IPS-11a (cell line): ENCODE results near the gene LRRC7.

Experiments
- H3K4me3 ChIP-seq: one replicate; pipeline ENCODE4 v1.5.1; 2013; ENCODE audit warnings: low read depth, low read length, control low read depth

LRRC7 gene

DNA sequence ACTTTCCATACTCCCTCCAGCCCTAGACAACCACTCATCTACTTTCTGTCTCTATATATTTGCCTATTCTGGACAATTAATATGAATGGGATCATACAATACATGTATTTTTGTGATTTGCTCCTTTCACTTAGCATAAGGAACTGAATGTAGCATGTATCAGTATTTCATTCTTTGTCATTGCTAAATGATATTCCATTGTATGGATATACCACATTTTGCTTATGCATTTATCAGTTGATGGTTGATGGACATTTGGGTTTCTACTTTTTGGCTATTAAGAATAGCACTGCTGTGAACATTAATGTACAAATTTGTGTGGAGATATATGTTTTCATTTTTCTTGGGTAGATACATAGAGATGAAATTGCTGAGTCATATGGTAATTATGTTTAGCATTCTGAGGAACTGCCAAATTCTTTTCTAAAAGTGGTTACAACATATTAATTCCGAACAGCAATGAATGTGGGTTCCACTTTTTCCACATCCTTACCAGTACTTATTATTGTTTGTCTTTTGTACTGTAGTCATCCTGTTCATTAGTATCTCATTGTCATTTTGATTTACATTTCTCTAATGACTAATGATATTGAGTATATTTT is 516.7 kb downstream of the LRRC7 start:
- no peak overlapping the region for H3K4me3 ChIP-seq

DNA sequence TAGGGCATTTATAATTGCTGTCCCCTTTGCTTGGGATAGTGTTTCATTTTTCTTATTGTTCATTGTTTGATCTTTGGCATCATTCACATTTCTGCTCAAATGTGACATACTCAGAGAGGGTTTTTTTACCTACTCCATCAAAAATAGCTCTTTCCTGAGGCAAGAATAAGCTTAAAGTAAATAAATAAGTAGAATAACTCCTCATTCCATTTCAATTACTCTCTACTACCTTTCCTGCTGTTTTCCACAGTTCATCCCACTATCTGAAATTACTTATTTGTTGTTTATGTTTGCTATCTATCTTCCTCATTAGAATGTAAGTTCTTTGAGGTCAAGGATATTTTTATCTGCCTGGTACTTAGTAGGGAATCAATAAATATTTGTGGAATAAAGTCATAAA is 517.8 kb downstream of the LRRC7 start:
- no peak overlapping the region for H3K4me3 ChIP-seq

DNA sequence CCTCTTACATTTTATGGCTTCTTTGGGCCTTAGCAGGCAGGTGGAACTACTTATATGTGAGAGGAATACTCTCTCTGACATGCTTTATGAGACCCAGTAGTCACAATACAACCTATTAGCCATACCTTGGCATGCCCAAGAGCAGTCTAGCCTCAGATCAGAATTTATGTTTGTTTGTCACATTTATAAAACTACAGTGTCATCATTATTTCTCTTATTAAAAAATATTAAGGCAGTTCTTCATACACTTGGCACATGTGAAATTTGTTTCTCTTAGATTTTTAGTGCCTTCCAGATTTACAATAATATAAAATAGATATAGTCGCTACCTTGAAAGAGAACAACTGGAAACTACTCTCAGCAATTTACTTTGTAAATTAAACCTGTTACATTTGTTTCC is 519.2 kb downstream of the LRRC7 start:
- no peak overlapping the region for H3K4me3 ChIP-seq

DNA sequence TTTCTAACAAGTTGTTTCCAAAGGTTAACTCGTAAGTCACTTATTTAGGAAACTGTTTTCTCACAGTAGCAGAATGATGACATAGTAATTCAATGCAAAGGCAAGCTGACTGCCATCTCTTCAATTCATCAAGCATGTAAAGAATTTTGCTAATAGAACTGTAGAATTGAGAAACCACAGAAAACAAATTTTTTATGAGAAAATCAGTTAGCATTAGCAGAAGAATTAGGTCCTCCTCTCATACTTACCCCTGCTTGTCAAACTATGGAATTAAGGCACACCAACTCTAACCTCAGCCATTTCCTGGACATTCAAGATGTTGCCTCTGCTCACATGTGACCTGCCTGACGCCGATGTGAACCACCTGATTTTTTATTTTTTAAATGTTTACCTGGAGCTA is 522.4 kb downstream of the LRRC7 start:
- no peak overlapping the region for H3K4me3 ChIP-seq

DNA sequence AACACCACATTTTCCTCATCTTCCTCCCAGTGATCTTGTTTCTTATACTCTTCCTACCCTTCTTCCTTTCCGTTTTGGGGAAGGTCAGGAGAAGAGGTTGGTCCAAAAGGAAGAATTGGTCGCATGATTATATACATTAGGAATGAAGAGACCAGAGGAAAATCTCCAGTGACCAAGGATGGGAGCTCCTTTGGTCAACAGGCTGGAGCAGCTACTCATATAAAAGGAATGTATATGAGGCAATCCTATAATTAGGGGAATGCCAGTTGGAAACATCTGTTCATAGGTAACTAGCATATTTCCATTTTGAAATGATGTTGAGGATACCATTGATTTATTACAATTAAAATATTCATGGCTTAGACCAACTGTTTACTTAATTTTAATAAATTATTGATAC is 523.2 kb downstream of the LRRC7 start:
- H3K4me3 ChIP-seq = no peak overlapping the region

DNA sequence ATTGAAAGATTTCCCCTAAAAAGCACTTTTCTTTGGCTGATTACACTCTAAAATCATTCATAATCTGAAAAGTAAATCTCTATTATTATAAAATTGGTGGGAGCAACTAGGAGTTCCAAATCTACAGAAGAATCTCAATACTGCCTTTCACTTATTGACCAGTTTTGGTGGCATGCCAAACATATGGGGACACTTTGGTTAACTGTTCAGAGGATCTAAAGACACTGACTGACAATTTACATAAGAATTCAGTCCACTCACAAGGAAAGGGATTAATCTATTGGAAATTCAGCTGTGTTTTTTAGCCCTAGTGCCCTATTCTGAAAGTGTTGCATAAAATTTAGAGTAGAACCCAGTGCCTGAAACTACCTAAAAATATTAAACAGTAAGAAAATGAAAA is 524.1 kb downstream of the LRRC7 start:
- H3K4me3 ChIP-seq = no peak overlapping the region

DNA sequence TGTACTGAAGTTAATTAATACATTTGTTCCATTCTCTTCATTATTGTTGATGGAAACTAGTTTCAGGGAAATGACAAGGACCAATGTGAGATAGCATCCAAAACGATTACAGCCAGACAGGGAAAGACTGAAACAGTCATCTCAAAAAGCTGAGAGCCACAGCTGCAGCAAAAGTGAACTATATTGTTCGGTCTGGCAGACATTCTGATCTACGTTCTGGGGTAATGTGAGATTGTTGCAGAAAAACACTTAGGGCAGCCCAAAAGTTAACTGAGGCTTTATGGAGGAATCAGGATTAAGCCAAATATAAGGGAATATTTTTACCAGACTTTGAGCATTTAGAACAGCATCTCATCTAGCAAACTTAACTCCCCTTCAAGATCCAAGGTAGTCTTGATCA is 524.8 kb downstream of the LRRC7 start:
- H3K4me3 ChIP-seq = no peak overlapping the region

DNA sequence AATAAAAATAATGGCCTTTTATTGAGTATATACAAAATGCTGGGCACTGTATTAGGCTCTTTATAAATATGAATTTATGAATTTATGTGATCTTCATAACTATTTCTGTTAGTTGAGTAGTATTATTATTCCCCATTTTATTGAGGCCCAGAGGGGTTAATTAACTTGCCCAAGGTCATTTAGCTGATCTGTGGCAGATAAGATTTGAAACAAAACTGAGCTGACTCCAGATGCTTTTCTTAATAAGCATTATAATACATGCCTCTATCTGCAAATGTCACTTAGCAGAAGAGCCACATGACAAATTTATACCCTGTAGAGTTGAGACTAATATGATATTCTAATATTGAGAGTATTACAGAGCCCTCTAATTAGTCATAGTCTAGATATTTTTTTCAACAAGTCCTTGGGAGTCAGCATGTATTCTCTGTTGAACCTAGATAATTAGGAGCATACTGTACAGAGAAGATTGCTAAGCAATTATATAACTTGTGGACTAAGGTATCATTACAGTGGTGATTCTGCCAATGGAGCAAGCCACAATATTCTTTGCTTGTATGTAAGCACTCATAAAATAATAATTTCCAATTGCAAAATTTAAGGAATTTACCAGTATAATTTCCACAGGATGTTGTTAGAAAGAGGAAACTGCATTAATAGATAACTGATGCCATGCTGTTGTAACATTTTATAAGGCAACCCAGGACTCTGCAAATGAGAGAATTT is 525.7 kb downstream of the LRRC7 start:
- no peak overlapping the region for H3K4me3 ChIP-seq

DNA sequence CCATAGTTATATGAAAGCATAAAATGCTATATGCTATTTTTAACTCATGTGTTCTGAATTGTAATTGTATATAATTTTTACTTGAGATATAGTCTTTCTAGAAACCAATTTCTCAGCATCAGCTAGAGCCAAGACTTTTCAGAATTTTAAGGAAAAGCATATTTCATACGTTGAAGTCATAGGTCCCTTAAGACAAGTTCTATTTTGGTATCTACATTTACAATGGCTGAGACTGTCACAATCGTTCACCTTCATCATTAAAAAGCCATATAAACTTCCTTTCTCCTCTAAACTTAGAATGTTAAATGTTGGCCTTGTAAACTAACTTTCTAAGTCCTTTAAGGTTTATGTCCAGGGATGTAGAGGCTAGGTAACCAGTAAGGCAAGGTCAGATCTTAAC is 533.5 kb downstream of the LRRC7 start:
- H3K4me3 ChIP-seq = no peak overlapping the region

DNA sequence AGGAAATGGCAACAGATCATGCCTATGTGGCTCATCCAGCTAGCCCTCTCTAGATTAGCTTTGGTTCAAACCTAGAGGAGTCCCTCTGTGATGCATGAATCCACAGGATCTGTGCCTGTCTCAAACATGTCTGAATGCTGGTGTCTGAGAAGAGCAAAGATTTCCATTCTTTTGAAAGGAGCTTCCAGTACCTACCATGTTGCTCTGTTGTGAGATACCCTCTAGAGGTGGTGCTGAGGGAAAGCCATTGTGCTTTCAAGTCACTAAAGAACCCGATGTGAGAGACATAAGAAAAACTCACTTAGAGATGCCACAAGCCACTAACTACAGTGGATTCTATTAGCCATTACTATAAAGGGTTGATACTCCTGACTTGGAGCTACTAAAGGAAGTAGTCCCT is 534.1 kb downstream of the LRRC7 start:
- no peak overlapping the region for H3K4me3 ChIP-seq

DNA sequence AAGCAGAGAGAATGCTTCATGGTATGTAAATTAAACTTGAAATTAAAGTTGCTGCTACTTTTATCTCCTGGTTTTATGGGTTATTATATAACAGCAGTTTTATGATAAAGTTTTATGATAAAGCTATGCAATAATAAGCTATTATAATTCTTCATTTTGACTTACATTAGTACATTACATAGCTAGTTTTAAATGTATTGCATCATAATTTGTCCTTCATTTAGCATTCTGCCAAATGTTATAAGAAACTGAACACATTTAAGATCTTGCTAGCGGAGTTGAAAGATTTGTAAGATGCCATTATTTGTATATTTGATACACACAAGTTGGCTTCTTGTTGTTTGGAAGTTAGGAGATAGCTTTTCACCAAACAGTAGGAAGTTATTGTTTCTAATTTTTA is 536.0 kb downstream of the LRRC7 start:
- no peak overlapping the region for H3K4me3 ChIP-seq

DNA sequence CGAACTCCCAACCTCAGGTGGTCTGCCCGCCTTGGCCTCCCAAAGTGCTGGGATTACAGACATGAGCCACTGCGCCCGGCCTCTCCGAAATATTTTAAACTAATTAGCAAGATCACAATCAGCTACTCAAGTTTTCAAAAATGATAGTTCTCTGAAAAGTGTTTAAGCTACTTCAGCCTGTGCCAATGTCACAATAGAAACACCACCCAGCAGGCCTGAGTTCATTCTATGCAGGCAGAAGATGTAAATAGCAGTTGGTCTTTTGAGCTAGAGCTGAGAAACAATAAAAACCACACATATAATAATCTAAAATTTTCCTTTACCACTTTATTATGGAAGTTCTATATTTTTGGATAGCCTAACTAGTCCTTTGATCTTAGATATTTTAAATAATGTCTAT is 541.5 kb downstream of the LRRC7 start:
- no peak overlapping the region for H3K4me3 ChIP-seq

DNA sequence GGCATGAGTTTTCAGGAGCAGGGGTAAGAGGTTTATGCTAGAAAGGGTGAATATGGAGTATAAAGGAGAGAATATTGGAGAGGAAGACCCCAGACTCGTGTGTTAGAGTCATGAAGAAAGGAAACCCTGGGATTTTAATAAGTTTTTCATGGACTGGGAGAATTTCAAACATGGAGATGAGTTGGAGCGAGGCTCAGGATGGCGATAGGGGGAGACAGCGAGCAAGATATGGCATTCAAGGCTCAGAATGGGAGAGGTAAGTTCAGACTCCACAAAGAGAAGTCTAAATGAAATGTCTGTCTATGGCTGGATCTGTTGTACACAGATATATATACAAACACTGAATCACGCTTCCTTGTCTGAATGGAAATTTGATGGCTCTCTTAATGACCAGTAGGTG is 545.1 kb downstream of the LRRC7 start:
- no peak overlapping the region for H3K4me3 ChIP-seq

DNA sequence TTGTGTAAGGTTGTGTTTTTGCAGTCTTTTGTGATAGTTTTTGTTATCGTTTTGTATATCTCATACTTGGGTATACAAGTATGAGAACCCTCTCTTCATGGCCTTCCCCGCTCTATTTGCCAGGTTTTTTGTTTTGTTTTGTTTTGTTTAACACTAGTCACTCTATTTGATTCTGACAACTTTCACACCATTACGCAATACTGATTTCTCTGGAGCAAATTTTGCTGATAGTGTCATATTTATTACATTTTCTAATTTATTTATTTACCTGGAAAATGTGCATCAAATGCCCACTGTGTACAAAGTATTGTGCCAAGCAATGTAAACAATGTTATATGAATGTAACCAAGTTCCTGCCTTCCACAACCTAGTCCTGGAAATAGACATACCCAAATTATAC is 547.6 kb downstream of the LRRC7 start:
- H3K4me3 ChIP-seq = no peak overlapping the region

DNA sequence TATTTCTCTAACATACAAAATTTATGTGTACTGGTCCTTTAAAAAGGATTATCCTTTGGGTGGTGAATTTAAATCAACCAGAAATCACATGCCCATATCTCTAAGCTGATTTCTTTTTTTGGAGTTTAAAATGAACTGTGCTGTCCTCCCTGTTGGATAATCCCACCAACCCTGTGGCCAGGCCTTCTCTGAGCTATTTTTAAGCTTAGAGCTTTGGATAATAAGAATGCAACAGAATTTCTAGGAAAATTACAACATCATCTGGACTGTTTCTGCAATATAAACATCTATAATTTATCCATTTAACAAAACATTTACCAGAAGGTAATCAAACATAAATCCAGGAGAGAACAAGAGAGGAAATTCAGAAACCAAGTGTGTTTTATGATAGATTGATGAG is 549.3 kb downstream of the LRRC7 start:
- H3K4me3 ChIP-seq = no peak overlapping the region

DNA sequence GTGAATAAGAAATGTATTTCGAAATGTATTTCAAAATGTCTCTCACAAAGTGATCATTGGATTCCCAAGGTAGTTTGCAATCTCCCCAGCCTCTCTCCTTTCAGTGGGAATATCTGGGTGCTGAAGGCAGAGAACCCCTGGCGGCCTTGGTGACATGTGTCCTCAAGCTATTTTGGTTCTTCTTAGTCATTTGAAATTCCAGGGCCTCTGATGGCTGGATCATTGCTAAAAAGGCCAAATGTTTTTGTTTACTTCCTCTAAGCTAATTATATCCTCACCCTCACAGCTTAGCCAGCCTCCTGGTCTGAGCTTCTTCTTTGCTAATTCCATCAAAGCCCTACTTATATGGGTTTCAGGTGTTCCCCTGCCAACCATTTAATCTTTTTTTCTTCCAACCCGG is 566.4 kb downstream of the LRRC7 start:
- no peak overlapping the region for H3K4me3 ChIP-seq

DNA sequence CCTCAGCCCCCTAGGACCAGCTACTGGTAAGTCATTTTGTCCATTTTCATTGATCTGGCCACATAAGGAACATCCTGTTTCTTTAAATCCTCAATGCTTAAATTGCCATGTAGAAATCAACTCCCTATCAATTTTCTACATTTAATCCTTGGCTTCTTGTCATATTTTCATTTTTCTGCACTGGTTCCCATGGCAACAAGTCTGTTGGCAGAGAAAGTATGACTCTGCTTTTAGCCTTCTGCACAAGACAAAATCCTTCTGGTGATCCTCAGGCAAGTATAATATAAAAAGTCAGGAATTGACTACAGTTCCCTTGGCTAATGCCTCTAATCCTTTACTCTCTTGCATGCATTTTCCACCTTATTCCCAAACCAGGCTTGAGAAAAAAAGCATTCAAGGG is 572.6 kb downstream of the LRRC7 start:
- no peak overlapping the region for H3K4me3 ChIP-seq

DNA sequence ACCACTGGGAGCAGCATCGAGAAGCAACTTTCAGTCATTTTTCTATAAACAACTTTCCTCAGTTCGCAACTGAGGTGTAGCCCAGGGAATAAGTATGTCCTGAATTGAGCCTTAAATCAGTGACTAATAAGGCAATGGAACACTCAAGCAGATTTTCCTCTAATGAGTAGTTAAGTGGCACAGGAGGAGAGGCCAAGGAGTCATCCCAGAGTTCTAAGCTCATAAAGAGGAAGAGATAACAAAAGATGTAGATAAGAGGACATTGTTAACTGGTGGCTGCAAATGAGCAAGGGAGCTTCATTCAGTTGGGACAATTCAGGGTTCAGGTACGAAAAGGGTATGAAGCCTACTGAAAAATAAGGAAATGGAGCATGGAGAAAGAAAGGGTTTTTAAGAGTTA is 573.2 kb downstream of the LRRC7 start:
- H3K4me3 ChIP-seq = no peak overlapping the region

DNA sequence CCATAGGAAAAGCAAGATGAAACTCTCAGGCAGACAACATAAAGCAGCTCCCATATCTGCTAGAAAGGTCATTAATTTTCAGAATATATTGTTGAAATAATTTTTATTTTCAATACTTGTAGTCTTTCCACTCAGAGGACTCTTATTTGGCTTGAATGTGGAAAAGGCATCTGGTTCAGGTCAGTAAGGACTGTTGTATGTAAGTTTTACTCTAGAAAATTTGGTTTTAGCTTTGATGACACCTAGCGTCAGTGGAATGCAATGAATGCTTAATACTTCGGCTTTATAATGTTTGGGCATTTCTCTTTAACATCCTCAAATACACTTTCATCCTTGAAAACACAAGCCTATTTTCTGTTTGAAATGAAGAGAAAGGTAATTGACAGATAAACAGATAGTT is 574.4 kb downstream of the LRRC7 start:
- H3K4me3 ChIP-seq = no peak overlapping the region

DNA sequence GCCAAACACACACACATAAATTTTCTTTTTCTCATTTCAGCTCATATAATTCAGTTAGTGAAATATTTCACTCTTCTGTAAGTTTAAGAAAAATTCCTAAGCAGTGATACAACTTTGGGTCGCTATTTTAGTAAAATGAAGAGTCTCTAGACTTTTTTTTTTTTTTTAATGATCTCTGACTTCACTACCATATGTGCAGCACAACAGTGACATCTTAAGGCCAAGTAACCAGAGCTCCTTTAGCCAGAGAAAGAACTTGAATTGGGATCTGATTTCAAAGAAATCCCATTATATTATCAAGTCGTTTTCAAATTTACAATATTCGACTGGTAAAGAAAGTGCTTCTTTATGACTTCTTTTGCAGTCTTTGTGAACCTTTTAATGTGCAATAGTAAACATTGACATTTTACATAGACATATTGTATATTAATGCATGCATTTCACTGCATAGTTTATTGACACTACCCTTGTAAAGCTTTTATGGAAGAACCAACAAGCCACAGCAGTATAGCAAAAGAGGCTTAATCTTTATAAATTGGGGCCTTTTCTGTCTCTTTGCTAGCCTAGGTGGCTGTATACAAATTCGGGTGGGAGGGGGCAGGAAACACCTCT is 575.4 kb downstream of the LRRC7 start:
- no peak overlapping the region for H3K4me3 ChIP-seq

DNA sequence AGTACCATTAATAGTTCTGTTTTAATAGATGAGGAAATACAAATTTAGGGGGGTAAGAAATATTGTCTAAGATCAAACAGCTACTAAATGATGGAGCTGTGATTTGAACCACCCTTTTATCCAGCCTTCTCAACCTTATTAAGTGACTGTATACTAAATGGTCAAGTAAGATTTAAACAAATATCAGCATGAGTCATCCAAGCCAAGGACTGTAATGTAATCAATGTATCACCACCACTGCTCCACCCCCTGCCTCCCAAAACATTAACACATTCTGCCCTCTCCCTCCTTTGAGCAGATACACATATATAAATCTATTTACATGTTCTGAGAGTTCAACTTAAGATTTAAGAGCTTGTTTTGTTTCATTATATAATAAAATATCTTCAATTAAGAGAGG is 578.8 kb downstream of the LRRC7 start:
- H3K4me3 ChIP-seq = no peak overlapping the region

DNA sequence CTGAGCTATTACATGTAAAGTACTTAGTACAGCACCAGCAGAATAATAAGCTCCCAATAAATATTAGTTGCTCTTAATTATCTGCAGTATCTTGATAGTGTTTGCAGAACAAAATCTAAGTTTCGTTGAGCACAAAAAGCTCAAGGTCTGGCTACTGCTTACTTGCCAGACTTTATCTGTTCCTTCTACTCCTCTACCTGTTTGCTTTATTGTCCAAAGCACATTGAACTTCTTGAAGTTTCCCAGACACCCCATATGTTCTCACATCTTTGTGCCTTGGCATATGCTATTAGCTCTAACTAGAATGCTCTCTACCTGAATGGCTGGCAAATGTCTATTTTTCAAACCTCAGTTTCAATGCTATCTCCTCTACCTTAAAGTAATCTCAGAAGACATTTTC is 582.7 kb downstream of the LRRC7 start:
- no peak overlapping the region for H3K4me3 ChIP-seq

DNA sequence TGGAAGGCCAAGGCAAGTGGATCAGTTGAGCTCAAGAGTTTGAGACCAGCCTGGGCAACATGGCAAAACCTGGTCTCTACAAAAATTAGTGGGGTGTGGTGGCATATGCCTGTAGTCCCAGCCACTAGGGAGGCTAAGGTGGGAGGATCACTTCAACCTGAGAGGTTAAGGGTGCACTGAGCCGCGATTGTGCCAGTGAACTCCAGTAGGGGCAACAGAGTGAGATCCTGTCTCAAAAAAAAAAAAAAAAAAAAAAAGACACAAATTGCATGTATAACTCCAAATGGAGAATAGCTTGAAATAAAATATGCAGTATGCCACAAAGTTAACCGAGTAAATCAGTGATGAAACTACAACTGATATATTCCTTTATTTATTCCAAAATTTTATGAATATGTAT is 586.0 kb downstream of the LRRC7 start:
- no peak overlapping the region for H3K4me3 ChIP-seq
